CD4-positive, CD25-positive, alpha-beta regulatory T cell (primary cell): Measurements from ENCODE around the gene CCBE1. TPM values are rescaled to one million over a fixed set of nuclear protein-coding genes. Genes with fewer than 3 reads are reported as not detected.

ENCODE experiments used
- ATAC-seq, 2 donors: fragments of 150-1000 bp; cut with Tn5 transposase; one replicate each; pipeline ENCODE4 v1.10.0; 2021; ENCODE audit warnings: low read depth in 2 of 2, moderate number of reproducible peaks in 2 of 2, moderate library complexity in 1 of 2
- DNase-seq, 3 donors: peaks; one replicate each; pipeline versions ENCODE4 v3.0.0 to v3.0.0-alpha.2; 2012 to 2022; ENCODE audit warnings: mixed read lengths in 1 of 3
- H3K27ac ChIP-seq: one replicate; pipeline ENCODE4 v1.7.0; 2013; ENCODE audit warnings: mild to moderate bottlenecking, low read length; ENCODE audit not compliant: insufficient read depth, poor library complexity, severe bottlenecking
- H3K27me3 ChIP-seq: one replicate; pipeline ENCODE4 v1.7.0; 2013; ENCODE audit warnings: low read length; ENCODE audit not compliant: control insufficient read depth, insufficient read depth
- H3K36me3 ChIP-seq: one replicate; pipeline ENCODE4 v1.7.0; 2013; ENCODE audit warnings: mild to moderate bottlenecking, low read length, moderate library complexity; ENCODE audit not compliant: control insufficient read depth, insufficient read depth
- H3K4me1 ChIP-seq: 2 replicates; pipeline ENCODE4 v1.7.0; 2013; ENCODE audit warnings: mild to moderate bottlenecking, low read length; ENCODE audit not compliant: insufficient read depth, control insufficient read depth, poor library complexity, severe bottlenecking
- H3K4me3 ChIP-seq: one replicate; pipeline ENCODE4 v1.7.0; 2013; ENCODE audit warnings: low read depth, mild to moderate bottlenecking, low read length, moderate library complexity
- H3K9me3 ChIP-seq, 2 experiments: 1 replicate in 1 of 2; 2 replicates in 1 of 2; pipeline ENCODE4 v1.7.0; 2013; ENCODE audit warnings: low read length in 2 of 2, mild to moderate bottlenecking in 1 of 2, moderate library complexity in 1 of 2; ENCODE audit not compliant: control insufficient read depth in 2 of 2
- H3K27ac Mint-ChIP-seq, 3 donors: one replicate each; pipeline ENCODE4 v1.8.0; 2020 to 2022; ENCODE audit warnings: mild to moderate bottlenecking in 3 of 3, mixed read lengths in 3 of 3, moderate library complexity in 2 of 3
- H3K27me3 Mint-ChIP-seq: one replicate; pipeline ENCODE4 v1.8.0; 2022; ENCODE audit warnings: mild to moderate bottlenecking, mixed read lengths
- H3K36me3 Mint-ChIP-seq: one replicate; pipeline ENCODE4 v1.8.0; 2020; ENCODE audit warnings: mixed read lengths
- H3K4me1 Mint-ChIP-seq, 4 donors: one replicate each; pipeline ENCODE4 v1.8.0; 2020 to 2022; ENCODE audit warnings: mixed read lengths in 4 of 4, mild to moderate bottlenecking in 1 of 4
- H3K4me3 Mint-ChIP-seq, 4 donors: one replicate each; pipeline ENCODE4 v1.8.0; 2020 to 2022; ENCODE audit warnings: mild to moderate bottlenecking in 4 of 4, mixed read lengths in 4 of 4, moderate library complexity in 3 of 4
- H3K9me3 Mint-ChIP-seq, 7 donors: one replicate each; pipeline ENCODE4 v1.8.0; 2020 to 2022; ENCODE audit warnings: mixed read lengths in 7 of 7, mild to moderate bottlenecking in 3 of 7, moderate library complexity in 2 of 7
- polyA plus RNA-seq, 4 donors: library from polyadenylated mRNA; unstranded; fragments of 300-500 nt; fragmentation: Illumina TruSeq; gene quantifications; one replicate each; pipeline ENCODE4 v1.2.3, GENCODE V29; 2021
- total RNA-seq: library from RNA; stranded (reverse); gene quantifications from one replicate; pipeline ENCODE4 v1.2.3, GENCODE V29; 2022

CCBE1 gene
- total and polyA plus RNA-seq, 5 donors from 2014 or later: not detected

- Histone ChIP-seq H3K9me3 (no peaks in the 10 kb centered on the region), H3K36me3 (no peaks in the 10 kb centered on the region)
Observed at GRCh38 chr18:59458575-59458974, 238.6 kb downstream of the CCBE1 start.

DNA sequence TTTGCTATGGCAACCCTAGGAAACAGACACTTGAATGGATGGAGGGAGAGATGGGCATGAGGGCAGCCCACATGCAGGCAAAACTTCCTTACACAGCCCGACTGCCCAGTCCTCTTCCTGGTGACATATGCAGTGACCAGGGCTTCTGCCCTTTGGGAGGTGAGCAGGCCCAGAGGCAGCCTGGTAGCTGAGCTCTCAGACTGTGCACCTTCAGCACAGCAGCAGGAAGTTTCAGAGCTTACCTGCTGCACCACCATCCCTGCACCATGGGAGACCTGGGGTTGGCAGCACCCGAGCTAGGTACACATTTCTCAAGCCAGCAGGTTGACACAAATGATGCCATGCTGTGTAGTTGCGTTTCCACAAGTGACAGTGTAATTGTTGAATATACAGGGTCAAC lies 240.6 kb downstream of the CCBE1 start:
- Histone ChIP-seq H3K4me3 (no peak overlapping the region), H3K9me3 (no peaks in the 10 kb centered on the region), H3K27ac (no peak overlapping the region), H3K36me3 (no peaks in the 10 kb centered on the region), H3K27me3 (peaks cover 2% of the 10 kb centered on the region), H3K4me1 (no peaks in the 10 kb centered on the region)
- H3K9me3 Mint-ChIP-seq: no peaks in the 10 kb centered on the region
- ATAC-seq (no peak), DNase-seq (no peak)
- no peaks in the 10 kb centered on the region for H3K36me3 Mint-ChIP-seq
- H3K27me3 Mint-ChIP-seq: peaks cover 13% of the 10 kb centered on the region
- no peaks in the 10 kb centered on the region for H3K4me1 Mint-ChIP-seq
- H3K4me3 Mint-ChIP-seq: no peak overlapping the region
- no peak overlapping the region for H3K27ac Mint-ChIP-seq

More at GRCh38 chr18:59458575-59458974, 238.6 kb downstream of the CCBE1 start:
- Histone ChIP-seq H3K27ac (no peak overlapping the region), H3K4me1 (no peaks in the 10 kb centered on the region), H3K27me3 (no peaks in the 10 kb centered on the region), H3K4me3 (no peak overlapping the region)
- ATAC-seq (no peak), DNase-seq (no peak)
- Mint-ChIP-seq H3K4me3 (no peak overlapping the region), H3K9me3 (no peaks in the 10 kb centered on the region), H3K27ac (no peak overlapping the region), H3K36me3 (no peaks in the 10 kb centered on the region), H3K27me3 (peaks cover 10% of the 10 kb centered on the region), H3K4me1 (no peaks in the 10 kb centered on the region)

- no peaks in the 10 kb centered on the region for H3K36me3 Mint-ChIP-seq
- no peaks in the 10 kb centered on the region for H3K4me1 Mint-ChIP-seq
- no peak overlapping the region for H3K27ac ChIP-seq
- no peaks in the 10 kb centered on the region for H3K4me1 ChIP-seq
- no peak overlapping the region for H3K4me3 ChIP-seq
- no peak overlapping the region for H3K27ac Mint-ChIP-seq
- H3K9me3 Mint-ChIP-seq: no peaks in the 10 kb centered on the region
- H3K9me3 ChIP-seq: no peaks in the 10 kb centered on the region
- no peak overlapping the region for H3K4me3 Mint-ChIP-seq
- ATAC-seq (no peak), DNase-seq (no peak)
- H3K27me3 ChIP-seq: peaks cover 2% of the 10 kb centered on the region
- H3K36me3 ChIP-seq: no peaks in the 10 kb centered on the region
- peaks cover 12% of the 10 kb centered on the region for H3K27me3 Mint-ChIP-seq
Observed at GRCh38 chr18:59455728-59456276, 241.4 kb downstream of the CCBE1 start.

- DNase-seq: no peak
- no peaks in the 10 kb centered on the region for H3K36me3 Mint-ChIP-seq
- ATAC-seq: no peak
- H3K36me3 ChIP-seq: no peaks in the 10 kb centered on the region
- H3K9me3 ChIP-seq: no peaks in the 10 kb centered on the region
- H3K27me3 Mint-ChIP-seq: peaks cover 12% of the 10 kb centered on the region
- H3K9me3 Mint-ChIP-seq: no peaks in the 10 kb centered on the region
- H3K27me3 ChIP-seq: peaks cover 2% of the 10 kb centered on the region
- no peaks in the 10 kb centered on the region for H3K4me1 ChIP-seq
- H3K4me3 Mint-ChIP-seq: no peak overlapping the region
- H3K4me1 Mint-ChIP-seq: no peaks in the 10 kb centered on the region
- no peak overlapping the region for H3K27ac ChIP-seq
- H3K27ac Mint-ChIP-seq: peak overlapping the region in 1 of 3 donors; percentile 62
- no peak overlapping the region for H3K4me3 ChIP-seq
Observed at GRCh38 chr18:59454909-59455727, 242.1 kb downstream of the CCBE1 start.

DNA sequence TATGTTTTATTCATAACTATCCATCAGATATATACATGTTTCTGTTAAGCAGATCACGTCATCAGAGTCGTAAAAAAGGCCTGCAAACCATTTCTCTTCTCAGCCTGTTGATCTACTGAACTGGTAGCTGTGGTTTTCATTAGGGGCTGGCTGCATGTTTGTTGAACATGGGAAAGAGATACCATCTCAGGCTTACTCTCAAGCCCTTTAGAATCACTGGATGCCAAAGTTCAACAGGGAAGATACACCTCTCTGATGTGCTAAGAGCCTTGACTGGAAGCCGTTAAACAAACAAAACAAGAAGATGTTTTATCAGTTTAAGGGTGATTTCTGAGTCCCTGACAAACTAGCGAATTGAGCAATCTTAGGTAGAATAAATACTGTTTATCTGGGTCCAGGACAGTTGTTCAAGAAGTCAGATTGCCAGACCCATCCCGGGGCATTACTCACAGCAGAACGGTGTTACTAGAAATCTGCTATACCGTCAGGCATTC lies 243.7 kb downstream of the CCBE1 start:
- no peak overlapping the region for H3K27ac ChIP-seq
- peaks cover 2% of the 10 kb centered on the region for H3K27me3 ChIP-seq
- no peak overlapping the region for H3K4me3 ChIP-seq
- Mint-ChIP-seq H3K36me3 (no peaks in the 10 kb centered on the region), H3K4me3 (no peak overlapping the region), H3K4me1 (no peaks in the 10 kb centered on the region), H3K27me3 (peaks cover 12% of the 10 kb centered on the region), H3K27ac (no peak overlapping the region), H3K9me3 (no peaks in the 10 kb centered on the region)
- no peaks in the 10 kb centered on the region for H3K36me3 ChIP-seq
- H3K4me1 ChIP-seq: no peaks in the 10 kb centered on the region
- no peak for DNase-seq
- no peak for ATAC-seq
- H3K9me3 ChIP-seq: no peaks in the 10 kb centered on the region

DNA sequence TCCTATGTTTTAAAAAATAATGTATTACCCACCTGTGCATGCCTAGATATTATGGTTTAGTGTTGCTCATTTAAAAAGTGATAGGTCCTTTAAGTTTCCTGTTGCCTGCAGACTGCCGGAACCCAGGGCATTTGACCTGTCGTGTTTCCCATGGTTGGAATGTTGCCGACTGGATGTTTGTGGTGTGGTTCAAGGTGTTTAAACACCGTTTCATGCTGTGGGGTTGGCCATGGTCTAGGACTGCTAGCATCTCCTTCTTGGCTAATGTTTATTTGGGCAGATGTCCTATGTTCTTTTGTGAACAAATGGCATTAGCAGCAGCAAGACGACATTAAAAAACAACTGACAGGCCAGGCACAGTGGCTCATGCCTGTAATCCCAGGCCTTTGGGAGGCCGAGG lies 245.3 kb downstream of the CCBE1 start:
- Mint-ChIP-seq H3K27me3 (peaks cover 16% of the 10 kb centered on the region), H3K4me3 (no peak overlapping the region), H3K36me3 (no peaks in the 10 kb centered on the region), H3K27ac (no peak overlapping the region), H3K9me3 (no peaks in the 10 kb centered on the region), H3K4me1 (no peaks in the 10 kb centered on the region)
- Histone ChIP-seq H3K9me3 (no peaks in the 10 kb centered on the region), H3K27ac (no peak overlapping the region), H3K4me1 (no peaks in the 10 kb centered on the region), H3K4me3 (no peak overlapping the region), H3K36me3 (no peaks in the 10 kb centered on the region), H3K27me3 (peaks cover 5% of the 10 kb centered on the region)
- DNase-seq: no peak
- no peak for ATAC-seq

GRCh38 chr18:59451073-59451472 lies 246.2 kb downstream of the CCBE1 start:
- Mint-ChIP-seq H3K27me3 (peaks cover 20% of the 10 kb centered on the region), H3K9me3 (no peaks in the 10 kb centered on the region), H3K4me1 (no peaks in the 10 kb centered on the region), H3K36me3 (no peaks in the 10 kb centered on the region), H3K27ac (no peak overlapping the region), H3K4me3 (no peak overlapping the region)
- H3K4me1 ChIP-seq: no peaks in the 10 kb centered on the region
- no peak for ATAC-seq
- peaks cover 5% of the 10 kb centered on the region for H3K27me3 ChIP-seq
- no peaks in the 10 kb centered on the region for H3K9me3 ChIP-seq
- H3K36me3 ChIP-seq: no peaks in the 10 kb centered on the region
- DNase-seq: no peak
- no peak overlapping the region for H3K4me3 ChIP-seq
- no peak overlapping the region for H3K27ac ChIP-seq

DNA sequence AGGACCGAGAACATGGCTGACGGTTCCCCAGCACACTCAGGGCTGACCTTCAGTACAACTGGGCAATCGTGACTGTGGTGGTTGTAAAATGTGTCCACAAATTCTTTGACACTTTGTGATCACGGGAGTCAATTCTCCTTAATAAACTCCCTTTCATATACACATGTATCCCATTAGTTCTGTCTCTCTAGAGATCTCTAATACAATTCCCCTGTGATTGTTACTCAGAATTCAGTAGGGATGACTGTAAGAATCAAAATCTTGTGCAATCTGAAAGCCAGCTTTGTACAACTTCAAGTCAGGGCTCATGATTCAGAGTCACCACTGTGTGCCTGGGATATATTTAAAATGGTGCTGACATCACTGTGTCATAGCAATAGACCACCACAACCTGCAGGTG lies 248.7 kb downstream of the CCBE1 start:
- H3K27me3 Mint-ChIP-seq: peaks cover 25% of the 10 kb centered on the region
- no peak overlapping the region for H3K4me3 Mint-ChIP-seq
- Histone ChIP-seq H3K4me1 (no peaks in the 10 kb centered on the region), H3K27me3 (peaks cover 5% of the 10 kb centered on the region), H3K4me3 (no peak overlapping the region), H3K27ac (no peak overlapping the region), H3K9me3 (no peaks in the 10 kb centered on the region), H3K36me3 (no peaks in the 10 kb centered on the region)
- H3K36me3 Mint-ChIP-seq: no peaks in the 10 kb centered on the region
- H3K9me3 Mint-ChIP-seq: no peaks in the 10 kb centered on the region
- ATAC-seq (no peak), DNase-seq (no peak)
- no peak overlapping the region for H3K27ac Mint-ChIP-seq
- no peaks in the 10 kb centered on the region for H3K4me1 Mint-ChIP-seq
